HG03159 (cell line): ENCODE measurements around the gene ZG16.
A peak's percentile ranks its signal among the peaks of the same experiment; 100 is the strongest.
"Not testable (repeated sequence)": the region's sequence is repeated elsewhere in the genome, so short reads cannot be mapped to it uniquely, and the experiment has no call there.

Experiments used
- ATAC-seq: cut with Tn5 transposase; IDR thresholded peaks from one replicate; pipeline ENCODE4 v1.9.1; 2021; ENCODE audit warnings: mild to moderate bottlenecking, moderate library complexity; ENCODE audit not compliant: unreplicated experiment

ZG16 gene, protein sequence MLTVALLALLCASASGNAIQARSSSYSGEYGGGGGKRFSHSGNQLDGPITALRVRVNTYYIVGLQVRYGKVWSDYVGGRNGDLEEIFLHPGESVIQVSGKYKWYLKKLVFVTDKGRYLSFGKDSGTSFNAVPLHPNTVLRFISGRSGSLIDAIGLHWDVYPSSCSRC

DNA sequence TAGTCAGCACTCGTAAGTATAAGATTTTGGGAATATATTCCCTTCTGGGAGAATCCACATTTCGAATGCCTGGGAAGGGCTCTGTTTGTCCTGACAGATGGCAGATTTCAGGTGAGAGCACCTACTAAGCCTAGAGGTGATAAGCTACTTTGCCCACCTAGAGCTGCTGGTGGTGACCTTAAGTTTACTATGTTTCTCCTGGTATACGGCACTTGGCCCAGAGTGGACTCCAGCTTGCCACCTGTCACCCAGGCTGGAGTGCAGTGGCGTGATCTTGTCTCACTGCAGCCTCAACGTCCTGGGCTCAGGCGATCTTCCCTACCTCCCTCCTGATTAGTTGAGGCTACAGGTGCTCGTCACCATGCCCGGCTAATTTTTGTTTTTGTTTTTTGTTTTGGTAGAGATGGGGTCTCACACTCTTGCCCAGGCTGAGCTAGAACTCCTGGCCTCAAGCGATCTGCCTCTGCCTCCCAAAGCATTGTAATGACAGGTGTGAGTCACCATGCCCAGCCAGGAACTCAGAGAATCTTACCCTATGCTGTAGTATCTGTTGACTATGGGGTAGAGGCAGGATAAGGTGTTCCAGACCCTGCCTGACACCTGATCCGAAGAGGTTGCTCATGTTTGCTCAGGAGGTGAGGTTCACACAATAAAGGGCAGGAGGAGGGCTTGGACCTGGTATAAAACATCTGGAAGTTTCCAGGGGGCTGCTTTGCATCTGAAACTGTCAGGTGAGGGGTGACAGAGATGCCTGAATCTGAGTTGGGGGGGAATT lies at the start of gene ZG16:
TSS of gene ZG16 (plus strand) at position 681 of the 775 bp plus-strand sequence. CDS start 1,011 bp downstream, outside the sequence.
- ATAC-seq = no peak

DNA sequence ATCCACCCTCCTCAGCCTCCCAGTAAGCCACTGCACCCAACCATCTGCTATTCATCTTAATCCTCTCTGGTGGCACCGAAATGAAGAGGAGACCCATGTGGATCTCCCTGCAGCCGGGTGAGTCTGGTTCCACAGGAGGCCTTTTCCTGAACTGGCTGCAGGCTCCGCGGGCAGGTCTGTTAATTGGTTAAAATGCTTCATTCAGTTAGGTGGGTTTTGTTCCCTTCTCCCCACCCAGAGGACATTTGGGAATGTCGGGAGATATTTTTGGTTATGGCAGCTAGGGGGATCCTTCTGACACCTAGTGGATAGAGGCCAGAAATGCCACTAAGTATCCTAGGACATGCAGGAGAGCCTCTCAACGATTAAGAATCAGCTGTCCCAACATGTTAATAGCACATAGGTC lies 48.9 kb upstream of the ZG16 start:
- no peak for ATAC-seq

DNA sequence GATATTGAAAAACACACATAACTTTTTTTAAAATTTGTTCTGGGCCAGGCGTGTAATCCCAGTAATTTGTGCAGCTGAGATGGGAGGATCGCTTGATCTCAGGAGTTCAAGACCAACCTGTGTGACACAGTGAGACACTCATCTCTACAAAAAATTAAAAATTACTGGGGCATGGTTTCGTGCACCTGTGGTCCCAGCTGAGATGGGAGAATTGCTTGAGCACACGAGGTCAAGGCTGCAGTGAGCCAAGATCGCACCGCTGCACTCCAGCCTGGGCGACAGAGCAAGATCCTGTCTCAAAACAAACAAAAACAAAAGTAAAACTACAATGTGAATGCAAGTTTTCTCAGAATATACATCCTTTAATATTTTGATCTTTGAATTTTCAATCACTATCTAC lies 47.4 kb upstream of the ZG16 start:
- ATAC-seq = no peak

DNA sequence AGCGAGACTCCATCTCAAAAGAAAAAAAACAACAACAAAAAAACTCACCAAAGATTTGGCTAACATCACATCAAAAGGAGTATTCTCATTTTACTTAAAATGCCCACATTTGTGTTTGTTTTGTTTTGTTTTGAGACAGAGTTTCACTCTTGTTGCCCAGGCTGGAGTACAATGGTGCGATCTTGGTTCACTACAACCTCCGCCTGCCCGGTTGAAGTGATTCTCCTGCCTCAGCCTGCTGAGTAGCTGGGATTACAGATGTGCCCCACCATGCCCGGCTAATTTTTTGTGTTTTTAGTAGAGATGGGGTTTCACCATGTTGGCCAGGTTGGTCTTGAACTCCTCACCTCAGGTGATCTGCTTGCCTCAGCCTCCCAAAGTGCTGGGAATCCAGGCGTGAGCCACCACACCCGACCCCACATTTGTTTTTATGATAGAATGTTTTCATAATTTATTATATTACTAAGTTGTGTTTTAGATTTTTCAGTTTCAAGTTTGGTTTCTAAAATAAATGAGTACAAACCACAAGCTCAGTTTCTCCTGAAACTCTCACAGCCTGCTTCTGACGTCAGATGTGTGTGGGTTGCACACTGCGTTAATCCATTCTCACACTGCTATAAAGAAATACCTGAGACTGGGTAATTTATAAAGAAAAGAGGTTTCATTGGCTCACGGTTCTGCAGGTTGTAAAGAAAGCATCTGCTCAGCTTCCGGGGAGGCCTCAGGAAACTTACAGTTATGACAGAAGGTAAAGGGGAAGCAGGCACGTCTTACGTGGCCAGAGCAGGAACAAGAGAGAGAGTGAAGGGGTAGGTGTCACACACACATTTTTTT lies 46.1 kb upstream of the ZG16 start:
- ATAC-seq = peak; percentile 52

DNA sequence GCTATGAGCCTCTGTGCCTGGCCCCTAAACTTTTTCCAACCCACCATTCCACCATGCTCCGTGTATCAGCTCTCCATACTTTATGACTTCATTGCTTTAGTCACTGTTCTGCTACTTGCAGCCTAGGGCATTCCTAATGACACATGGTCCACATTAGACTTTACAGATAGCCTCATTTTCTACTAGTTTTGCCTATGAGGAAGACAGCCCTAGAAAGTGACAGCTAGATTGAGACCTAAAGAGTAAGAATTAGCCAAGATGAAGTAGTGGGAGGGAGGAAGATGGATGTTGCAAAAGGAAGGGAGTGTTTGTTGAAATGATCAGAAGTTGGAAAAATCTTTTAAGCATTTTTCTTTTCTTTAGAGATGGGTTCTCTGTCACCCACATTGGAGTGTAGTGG lies 43.3 kb upstream of the ZG16 start:
- no peak for ATAC-seq

DNA sequence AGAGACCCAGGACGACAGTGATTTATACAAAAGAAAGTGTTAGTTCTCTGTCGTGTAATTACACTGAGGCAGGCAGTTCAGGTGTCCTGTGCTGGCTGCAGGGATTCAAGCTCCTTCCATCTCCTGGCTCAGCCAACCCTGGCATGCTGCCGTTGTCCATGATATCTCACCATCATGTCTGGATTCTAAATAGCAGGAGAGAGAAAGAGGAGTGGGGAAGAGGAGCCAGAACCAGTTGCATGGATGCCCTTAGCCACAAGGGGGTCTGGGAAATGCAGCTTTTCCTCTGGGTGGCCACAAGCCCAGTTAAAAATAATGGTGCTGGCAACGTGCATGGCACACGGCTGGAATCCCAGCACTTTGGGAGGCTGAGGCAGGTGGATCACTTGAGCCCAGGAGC lies 41.9 kb upstream of the ZG16 start:
- no peak for ATAC-seq

DNA sequence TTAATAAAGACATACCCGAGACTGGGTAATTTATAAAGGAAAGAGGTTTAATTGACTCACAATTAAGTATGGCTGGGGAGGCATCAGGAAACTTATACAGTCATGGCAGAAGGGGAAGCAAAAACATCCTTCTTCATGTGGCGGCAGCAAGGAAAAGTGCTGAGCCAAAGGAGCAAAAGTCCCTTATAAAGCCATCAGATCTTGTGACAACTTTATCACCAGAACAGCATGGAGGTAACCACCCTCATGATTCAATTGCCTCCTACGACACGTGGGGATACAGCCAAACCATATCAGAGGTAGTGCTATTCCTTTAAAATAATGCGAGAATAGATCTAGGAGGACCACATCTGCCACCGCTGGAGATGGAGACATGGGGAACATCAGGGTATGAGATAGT lies 41.3 kb upstream of the ZG16 start:
- ATAC-seq = no peak

DNA sequence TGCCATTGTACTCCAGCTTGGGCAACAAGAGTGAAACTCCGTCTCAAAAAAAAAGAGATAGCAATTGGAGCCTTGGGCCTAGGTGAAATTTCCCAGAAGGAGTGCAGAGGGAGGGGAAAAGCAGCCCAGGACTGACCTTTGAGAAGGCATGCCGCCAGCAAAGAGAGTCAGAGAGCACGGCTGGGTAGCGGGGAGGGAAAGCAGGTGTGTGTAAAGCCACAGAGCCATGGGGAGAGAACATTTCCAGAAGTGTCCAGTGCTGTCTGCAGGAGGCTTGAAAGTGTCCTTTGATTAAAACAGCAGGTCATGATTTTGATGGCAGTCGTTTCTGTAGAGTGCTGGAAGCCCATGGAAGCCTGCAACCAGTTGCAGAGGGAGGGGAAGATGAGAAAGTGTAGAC lies 40.3 kb upstream of the ZG16 start:
- no peak for ATAC-seq

DNA sequence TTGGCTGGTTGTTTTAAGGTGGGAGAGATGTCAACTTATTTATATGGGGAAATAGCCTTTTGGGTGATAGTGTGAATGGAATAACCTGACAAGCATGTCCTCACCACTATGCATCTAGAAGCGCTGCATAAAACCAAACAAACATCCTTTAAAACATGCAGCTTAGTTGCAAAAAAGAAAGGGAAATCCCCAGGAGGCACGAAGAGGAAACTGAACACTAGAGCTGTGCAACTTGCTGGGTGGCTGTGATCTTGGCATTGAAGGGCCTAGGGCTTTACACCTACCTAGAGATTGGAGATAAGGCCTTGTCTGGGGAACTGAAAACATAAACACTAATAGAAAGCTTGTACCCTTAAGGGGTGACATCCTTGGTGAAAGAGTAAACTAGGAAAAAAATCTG lies 39.5 kb upstream of the ZG16 start:
- ATAC-seq = no peak

DNA sequence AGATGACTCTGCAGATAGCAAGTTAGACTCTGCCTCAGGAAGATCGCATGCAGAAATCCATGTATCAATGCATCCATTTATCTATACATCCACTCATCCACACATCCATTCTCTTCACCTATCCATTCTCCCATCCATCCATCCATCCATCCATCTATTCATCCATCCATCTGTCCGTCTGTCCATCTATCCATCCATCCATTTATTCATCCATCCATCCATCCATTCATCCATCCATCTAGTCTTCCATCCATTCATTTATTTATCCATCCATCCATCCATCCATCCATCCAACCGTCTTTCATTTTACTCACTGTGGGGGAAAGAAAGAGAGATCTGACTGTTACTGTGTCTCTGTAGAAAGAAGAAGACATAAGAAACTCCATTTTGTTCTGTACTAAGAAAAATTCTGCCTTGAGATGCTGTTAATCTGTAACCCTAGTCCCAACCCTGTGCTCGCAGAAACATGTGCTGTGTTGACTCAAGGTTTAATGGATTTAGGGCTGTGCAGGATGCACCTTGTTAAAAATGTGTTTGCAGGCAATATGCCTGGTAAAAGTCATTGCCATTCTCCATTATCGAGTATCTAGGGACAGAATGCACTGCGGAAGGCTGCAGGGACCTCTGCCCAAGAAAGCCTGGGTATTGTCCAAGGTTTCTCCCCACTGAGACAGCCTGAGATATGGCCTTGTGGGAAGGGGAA lies 38.0 kb upstream of the ZG16 start:
- not testable (repeated sequence) for ATAC-seq

DNA sequence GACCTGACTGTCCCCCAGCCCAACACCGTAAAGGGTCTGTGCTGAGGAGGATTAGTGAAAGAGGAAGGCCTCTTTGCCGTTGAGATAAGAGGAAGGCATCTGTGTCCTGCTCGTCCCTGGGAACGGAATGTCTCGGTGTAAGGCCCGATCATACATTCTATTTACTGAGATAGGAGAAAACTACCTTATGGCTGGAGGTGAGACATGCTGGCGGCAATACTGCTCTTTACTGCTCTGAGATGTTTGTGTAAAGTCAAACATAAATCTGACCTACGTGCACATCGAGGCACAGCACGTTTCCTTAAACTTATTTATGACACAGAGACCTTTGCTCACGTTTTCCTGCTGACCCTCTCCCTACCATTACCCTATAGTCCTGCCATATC lies 37.4 kb upstream of the ZG16 start:
- ATAC-seq = not testable (repeated sequence)

DNA sequence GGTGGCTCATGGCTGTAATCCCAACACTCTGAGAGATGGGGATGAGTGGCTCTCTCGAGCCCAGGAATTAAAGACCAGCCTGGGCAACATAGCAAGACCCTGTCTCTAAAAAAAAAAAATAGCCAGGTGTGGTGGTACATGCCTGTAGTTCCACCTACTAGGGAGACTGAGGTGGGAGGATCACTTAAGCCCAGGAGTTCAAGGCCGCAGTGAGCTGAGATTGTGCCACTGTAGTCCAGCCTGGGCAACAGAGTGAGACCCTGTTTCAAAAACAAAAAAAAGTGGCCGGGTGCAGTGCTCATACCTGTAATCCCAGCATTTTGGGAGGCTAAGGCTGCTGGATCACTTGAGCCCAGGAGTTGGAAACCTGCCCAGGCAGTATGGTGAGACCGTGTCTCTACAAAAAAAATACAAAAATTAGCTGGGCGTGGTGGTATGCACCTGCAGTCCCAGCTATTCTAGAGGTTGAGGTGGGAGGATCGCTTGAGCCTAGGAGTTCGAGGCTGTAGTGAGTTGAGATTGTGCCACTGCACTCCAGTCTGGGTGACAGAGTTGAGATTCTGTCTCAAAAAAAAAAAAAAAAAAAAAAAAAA lies 35.3 kb upstream of the ZG16 start:
- no peak for ATAC-seq

DNA sequence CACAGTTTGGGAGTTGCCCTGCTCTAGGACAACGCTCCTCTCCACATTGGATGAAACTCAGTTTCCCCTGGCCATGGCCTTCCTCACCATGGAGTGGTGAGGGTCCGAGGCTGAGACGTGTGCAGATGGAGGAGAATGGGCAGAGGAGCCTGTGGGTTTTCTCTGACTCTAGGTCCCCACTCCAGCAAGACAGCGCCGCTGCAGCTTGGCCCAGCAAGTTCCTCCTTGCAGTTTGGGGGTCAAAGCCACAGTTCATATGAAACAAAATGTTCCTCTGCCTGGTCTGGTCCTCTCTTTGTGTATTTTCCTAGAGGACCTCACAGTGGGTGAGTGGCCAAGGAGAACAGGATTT lies 34.6 kb upstream of the ZG16 start:
- ATAC-seq = no peak

DNA sequence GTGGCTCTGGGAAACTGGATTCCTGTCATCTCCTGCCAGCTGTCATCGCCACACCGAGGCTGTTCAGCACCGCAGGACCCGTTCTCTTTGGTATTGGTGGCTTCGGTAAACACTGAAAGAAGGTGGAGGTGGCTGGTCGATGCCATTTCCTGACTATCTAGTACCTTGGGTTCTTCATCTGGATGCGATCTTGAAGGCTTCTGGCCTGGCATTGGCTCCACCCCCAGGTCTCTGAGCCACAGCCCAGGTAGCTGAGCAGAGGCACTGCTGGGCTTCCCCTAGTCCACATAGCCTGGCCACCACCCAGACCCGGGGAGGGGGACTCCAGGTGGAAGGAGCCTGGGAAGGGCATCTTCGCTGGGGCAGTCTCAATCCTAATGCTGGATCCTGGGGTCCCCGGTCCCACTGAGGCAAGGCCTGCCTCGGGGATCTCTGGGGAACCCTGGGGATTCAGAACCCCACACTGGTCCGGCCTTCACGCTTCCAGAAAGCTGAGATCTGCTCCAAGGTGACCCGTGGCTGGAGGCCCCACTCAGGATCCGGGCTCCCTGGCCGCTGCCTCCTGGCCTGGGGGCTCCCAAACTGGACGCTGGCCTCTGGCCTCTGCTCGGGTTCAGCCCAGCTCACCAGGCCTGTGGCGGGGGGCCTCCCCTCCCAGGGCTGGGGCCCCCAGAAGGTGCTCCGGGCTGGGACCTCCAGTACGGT lies 34.1 kb upstream of the ZG16 start:
- ATAC-seq = no peak

DNA sequence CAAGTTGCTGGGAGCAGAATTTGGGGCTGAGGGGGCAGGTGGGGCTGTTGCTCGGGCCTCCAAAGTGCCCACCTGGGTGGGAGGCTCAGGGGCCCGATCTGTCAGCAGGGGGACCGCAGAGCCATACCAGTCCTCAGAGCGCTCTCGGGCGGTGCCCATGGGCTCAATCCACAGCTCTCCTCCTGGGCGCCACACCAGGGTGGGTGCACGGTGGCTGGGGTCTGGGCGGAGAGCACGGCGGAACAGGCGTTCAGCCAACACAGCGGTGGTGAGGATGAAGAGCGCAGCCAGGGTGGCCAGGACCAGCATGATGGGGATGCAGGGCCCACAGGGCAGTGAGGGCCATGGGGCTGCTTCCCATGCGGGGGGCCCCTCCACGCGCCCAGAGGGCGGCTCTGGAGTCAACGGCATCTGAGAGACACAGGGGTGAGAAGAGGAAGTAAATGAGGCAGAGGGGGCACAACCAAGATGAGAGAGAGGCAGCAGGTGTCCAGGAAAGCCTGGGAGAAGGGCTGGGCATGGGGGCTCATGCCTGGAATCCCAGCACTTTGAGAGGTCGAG lies 33.4 kb upstream of the ZG16 start:
- no peak for ATAC-seq

DNA sequence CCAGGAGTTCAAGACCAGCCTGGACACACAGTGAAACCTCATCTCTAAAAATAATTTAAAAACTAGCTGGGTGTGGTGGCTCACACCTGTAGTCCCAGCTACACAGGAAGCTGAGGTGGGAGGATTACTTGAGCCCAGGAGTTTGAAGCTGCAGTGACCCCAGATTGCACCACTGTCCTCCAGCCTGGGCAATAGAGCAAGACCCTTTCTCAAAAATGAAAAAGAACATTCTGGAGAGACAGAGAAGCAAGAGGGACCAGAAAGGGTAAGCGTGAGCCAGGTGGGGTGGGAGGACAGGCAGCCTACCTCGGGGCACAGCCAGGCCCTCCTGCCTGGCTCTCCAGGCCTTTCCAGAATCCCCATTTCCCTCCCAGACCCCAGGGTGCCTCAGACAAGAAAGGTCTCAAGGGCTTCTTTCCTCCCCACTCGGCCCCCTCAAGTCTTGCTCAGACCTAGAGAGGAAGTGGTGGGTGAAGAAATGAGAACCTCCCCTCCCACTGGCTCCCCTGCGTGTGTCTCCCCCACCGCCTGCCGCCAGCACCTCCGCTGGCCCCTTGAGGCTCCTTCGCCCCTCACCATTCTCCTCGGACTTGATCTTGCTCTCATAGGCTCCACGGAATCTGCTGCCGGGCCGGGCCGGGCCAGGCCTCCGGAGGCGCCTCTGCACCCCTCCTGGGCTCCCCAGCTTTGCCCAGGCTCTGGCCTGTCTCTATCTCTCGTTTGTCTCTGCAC lies 32.8 kb upstream of the ZG16 start:
- ATAC-seq = peak; percentile 50

DNA sequence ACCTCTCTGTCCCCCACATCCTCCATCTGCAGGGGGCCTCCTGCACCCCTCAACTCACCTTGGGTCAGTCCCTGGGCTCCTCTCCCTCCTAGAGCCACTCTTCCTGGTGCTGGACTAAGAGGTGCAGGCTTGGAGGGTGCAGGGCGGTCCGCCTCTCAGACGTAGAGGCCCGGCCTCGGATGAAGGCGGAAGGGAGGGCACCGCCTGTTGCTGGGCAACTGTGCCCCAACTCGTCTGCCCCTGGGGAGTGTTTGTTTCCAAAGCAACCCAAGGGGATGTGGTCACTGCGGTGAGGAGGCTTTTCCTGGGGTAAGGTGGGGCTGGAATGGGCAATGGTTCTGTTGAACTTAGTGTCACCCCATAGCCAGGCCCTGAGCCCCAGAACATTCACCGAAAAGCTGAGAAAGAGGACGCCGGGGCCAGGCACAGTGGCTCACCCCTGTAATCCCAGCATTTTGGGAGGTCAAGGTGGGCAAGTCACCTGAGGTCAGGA lies 32.2 kb upstream of the ZG16 start, which contains the start of gene C16orf54:
TSS of gene C16orf54 (minus strand) at position 138 of the 493 bp plus-strand sequence. CDS start 1,039 bp downstream, outside the sequence.
- peak; percentile 76 for ATAC-seq

DNA sequence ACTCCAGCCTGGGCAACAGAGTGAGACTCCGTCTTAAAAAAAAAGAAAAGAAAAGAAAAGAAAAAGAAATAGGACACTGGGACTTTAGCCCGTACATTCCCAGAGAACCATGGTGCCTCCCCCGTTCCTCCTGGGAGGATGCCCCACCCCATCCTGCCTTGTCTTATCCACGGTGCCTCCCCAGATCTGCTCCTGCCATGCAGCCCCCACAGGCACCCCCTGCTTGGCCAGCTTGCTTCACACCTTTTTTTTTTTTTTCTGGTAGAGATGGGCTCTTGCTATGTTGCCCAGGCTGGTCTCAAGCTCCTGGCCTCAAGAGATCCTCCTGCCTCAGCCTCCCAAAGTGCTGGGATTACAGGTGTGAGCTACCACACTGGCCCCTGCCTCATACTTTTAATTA lies 31.5 kb upstream of the ZG16 start:
- not testable (repeated sequence) for ATAC-seq
